ENCODE data around the gene ACTR6. TPM values are rescaled to one million over a fixed set of nuclear protein-coding genes. Genes with fewer than 3 reads are reported as not detected.

ACTR6 gene
- total and polyA plus RNA-seq, 9 of the 15 experiments (the other 6 are each of a cell fraction or from before 2014, with no cell fraction given): 26.1 to 109 (median 70.9) TPM

DNA sequence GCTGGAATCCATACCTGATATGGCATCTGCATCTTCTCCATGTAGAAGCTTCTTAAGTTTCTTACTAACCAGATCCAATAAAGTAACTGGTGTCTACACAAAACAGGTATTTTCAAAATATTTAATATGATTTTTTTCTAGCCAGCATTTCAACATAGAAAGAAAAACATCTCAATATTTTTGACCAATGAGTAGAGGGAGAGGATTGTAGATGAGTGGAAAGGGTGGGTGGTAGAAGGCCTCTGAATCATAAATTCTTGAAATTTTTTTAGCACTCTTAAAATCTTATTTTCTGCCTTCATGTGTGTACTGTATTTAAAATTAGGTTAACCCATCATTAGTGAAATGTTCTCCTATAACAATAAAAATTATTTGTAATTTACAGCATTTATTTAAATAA is 48.3 kb downstream of the ACTR6 start:
- BruUV-seq (replicated peaks): no TSS peak
- CTCF ChIA-PET (ENCODE audit: low intra/inter-chr PET ratio): no interaction called here
- H4K20me1 ChIP-seq (replicated peaks; ENCODE audit: control insufficient read depth, insufficient read depth, low read length): no peaks in the 10 kb centered on the region
- no peak overlapping the region for H3K4me3 ChIP-seq
- no peaks in the 10 kb centered on the region for H3K4me1 ChIP-seq (replicated peaks in 1 of 2; ENCODE audit: control insufficient read depth in 2 of 2, insufficient read depth in 2 of 2, low read length in 2 of 2)
- H3K36me3 ChIP-seq (ENCODE audit: control insufficient read depth, insufficient read depth, low read length): no peaks in the 10 kb centered on the region
- FAIRE-seq (no peak), DNase-seq (ENCODE audit: extremely low read depth in 1 of 4, low spot score in 3 of 4) (no peak), ATAC-seq (no peak)
- POLR2A ChIA-PET: no interaction called here
- H3K9me3 ChIP-seq (replicated peaks; ENCODE audit: control insufficient read depth, insufficient read depth, low read depth, low read length): no peaks in the 10 kb centered on the region
- H3K27me3 ChIP-seq (ENCODE audit: control insufficient read depth in 2 of 2, insufficient read depth in 2 of 2, low read length in 2 of 2): no peaks in the 10 kb centered on the region
- no peak overlapping the region for H3K4me2 ChIP-seq (ENCODE audit: insufficient read depth, low read length)
- intact Hi-C loops (cut with micrococcal nuclease): no loop called here
- no peaks in the 10 kb centered on the region for H3K79me2 ChIP-seq (ENCODE audit: control insufficient read depth, insufficient read depth, low read length)
- no peak overlapping the region for H2AFZ ChIP-seq (ENCODE audit: low read depth, low read length)
- H3K9ac ChIP-seq (ENCODE audit: insufficient read depth in 1 of 2, low read depth in 2 of 2, low read length in 2 of 2): no peak overlapping the region
- no peak overlapping the region for H3K27ac ChIP-seq (ENCODE audit: extremely low read depth, low read depth, low read length)
- no peaks in the 10 kb centered on the region for H3K9me1 ChIP-seq (ENCODE audit: control insufficient read depth, insufficient read depth, low read length)
- in situ Hi-C loops (cut with MboI): loop anchor here (10.0 kb wide), 1 partner anchor 326 kb away; the partner anchor contains the start of gene GAS2L3
- TF ChIP-seq RHOXF2B (CRISPR knock-in tag; conservative IDR thresholded peaks at IDR 0.05) (no peak), TCF7L2 (IDR thresholded peaks at IDR 0.05; ENCODE audit: low read depth, low read length) (no peak), FOXJ2 (tag; IDR thresholded peaks at IDR 0.05) (no peak), HNRNPH1 (optimal IDR thresholded peaks at IDR 0.05; ENCODE audit: low read depth, low read length) (no peak), ETV6 (IDR thresholded peaks at IDR 0.05; ENCODE audit: borderline replicate concordance in 1 of 2, low read depth in 2 of 2, low read length in 1 of 2) (no peak), ETV6 (CRISPR knock-in tag; IDR thresholded peaks at IDR 0.05; ENCODE audit: borderline replicate concordance) (no peak), HMGN3 (IDR thresholded peaks at IDR 0.05; ENCODE audit: borderline replicate concordance, extremely low read depth, insufficient read length, low read depth, low read length) (no peak), RNF2 (IDR thresholded peaks at IDR 0.05) (no peak)
- TF ChIP-seq, protein P1, sequence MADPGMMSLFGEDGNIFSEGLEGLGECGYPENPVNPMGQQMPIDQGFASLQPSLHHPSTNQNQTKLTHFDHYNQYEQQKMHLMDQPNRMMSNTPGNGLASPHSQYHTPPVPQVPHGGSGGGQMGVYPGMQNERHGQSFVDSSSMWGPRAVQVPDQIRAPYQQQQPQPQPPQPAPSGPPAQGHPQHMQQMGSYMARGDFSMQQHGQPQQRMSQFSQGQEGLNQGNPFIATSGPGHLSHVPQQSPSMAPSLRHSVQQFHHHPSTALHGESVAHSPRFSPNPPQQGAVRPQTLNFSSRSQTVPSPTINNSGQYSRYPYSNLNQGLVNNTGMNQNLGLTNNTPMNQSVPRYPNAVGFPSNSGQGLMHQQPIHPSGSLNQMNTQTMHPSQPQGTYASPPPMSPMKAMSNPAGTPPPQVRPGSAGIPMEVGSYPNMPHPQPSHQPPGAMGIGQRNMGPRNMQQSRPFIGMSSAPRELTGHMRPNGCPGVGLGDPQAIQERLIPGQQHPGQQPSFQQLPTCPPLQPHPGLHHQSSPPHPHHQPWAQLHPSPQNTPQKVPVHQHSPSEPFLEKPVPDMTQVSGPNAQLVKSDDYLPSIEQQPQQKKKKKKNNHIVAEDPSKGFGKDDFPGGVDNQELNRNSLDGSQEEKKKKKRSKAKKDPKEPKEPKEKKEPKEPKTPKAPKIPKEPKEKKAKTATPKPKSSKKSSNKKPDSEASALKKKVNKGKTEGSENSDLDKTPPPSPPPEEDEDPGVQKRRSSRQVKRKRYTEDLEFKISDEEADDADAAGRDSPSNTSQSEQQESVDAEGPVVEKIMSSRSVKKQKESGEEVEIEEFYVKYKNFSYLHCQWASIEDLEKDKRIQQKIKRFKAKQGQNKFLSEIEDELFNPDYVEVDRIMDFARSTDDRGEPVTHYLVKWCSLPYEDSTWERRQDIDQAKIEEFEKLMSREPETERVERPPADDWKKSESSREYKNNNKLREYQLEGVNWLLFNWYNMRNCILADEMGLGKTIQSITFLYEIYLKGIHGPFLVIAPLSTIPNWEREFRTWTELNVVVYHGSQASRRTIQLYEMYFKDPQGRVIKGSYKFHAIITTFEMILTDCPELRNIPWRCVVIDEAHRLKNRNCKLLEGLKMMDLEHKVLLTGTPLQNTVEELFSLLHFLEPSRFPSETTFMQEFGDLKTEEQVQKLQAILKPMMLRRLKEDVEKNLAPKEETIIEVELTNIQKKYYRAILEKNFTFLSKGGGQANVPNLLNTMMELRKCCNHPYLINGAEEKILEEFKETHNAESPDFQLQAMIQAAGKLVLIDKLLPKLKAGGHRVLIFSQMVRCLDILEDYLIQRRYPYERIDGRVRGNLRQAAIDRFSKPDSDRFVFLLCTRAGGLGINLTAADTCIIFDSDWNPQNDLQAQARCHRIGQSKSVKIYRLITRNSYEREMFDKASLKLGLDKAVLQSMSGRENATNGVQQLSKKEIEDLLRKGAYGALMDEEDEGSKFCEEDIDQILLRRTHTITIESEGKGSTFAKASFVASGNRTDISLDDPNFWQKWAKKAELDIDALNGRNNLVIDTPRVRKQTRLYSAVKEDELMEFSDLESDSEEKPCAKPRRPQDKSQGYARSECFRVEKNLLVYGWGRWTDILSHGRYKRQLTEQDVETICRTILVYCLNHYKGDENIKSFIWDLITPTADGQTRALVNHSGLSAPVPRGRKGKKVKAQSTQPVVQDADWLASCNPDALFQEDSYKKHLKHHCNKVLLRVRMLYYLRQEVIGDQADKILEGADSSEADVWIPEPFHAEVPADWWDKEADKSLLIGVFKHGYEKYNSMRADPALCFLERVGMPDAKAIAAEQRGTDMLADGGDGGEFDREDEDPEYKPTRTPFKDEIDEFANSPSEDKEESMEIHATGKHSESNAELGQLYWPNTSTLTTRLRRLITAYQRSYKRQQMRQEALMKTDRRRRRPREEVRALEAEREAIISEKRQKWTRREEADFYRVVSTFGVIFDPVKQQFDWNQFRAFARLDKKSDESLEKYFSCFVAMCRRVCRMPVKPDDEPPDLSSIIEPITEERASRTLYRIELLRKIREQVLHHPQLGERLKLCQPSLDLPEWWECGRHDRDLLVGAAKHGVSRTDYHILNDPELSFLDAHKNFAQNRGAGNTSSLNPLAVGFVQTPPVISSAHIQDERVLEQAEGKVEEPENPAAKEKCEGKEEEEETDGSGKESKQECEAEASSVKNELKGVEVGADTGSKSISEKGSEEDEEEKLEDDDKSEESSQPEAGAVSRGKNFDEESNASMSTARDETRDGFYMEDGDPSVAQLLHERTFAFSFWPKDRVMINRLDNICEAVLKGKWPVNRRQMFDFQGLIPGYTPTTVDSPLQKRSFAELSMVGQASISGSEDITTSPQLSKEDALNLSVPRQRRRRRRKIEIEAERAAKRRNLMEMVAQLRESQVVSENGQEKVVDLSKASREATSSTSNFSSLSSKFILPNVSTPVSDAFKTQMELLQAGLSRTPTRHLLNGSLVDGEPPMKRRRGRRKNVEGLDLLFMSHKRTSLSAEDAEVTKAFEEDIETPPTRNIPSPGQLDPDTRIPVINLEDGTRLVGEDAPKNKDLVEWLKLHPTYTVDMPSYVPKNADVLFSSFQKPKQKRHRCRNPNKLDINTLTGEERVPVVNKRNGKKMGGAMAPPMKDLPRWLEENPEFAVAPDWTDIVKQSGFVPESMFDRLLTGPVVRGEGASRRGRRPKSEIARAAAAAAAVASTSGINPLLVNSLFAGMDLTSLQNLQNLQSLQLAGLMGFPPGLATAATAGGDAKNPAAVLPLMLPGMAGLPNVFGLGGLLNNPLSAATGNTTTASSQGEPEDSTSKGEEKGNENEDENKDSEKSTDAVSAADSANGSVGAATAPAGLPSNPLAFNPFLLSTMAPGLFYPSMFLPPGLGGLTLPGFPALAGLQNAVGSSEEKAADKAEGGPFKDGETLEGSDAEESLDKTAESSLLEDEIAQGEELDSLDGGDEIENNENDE (IDR thresholded peaks at IDR 0.05; ENCODE audit: low read depth, low read length): no peak
- TF ChIP-seq, protein P2, sequence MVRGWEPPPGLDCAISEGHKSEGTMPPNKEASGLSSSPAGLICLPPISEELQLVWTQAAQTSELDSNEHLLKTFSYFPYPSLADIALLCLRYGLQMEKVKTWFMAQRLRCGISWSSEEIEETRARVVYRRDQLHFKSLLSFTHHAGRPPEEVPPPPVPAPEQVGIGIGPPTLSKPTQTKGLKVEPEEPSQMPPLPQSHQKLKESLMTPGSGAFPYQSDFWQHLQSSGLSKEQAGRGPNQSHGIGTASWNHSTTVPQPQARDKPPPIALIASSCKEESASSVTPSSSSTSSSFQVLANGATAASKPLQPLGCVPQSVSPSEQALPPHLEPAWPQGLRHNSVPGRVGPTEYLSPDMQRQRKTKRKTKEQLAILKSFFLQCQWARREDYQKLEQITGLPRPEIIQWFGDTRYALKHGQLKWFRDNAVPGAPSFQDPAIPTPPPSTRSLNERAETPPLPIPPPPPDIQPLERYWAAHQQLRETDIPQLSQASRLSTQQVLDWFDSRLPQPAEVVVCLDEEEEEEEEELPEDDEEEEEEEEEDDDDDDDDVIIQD (CRISPR knock-in tag; IDR thresholded peaks at IDR 0.05): no peak

All from K562 (cell line).